CD4-positive, alpha-beta T cell treated with Interleukin-12 subunit alpha and Interleukin-12 subunit beta, for 1 hour (primary cell): ENCODE measurements around the gene APBB1.

Source experiments
- DNase-seq: peaks from one replicate; pipeline ENCODE4 v3.0.0-alpha.2; 2020

APBB1 gene

GRCh38 chr11:6419009-6419631 lies at the start of gene APBB1:
APBB1 (minus strand) TSS chr11:6419094; CDS start chr11:6411347, 7,747 bp downstream.
- peak; percentile 81 for DNase-seq

DNA sequence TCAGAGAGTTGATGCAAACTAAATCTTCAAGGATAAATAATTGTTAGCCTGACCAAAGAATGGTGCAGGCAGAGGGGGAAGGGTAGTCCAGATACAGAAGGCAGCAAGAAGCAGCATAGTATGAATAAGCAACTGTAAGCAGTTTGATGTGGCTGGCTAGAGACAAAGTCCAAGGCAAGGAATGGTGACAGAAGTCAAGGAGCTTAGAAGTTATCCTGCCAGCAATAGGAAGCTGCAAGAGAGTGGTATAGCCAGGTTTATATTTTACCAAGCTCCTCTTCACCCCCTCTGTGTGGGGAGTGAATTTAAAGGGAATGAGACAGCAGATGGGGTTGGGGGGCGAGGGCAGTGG lies 40.2 kb upstream of the APBB1 start:
- DNase-seq: no peak

DNA sequence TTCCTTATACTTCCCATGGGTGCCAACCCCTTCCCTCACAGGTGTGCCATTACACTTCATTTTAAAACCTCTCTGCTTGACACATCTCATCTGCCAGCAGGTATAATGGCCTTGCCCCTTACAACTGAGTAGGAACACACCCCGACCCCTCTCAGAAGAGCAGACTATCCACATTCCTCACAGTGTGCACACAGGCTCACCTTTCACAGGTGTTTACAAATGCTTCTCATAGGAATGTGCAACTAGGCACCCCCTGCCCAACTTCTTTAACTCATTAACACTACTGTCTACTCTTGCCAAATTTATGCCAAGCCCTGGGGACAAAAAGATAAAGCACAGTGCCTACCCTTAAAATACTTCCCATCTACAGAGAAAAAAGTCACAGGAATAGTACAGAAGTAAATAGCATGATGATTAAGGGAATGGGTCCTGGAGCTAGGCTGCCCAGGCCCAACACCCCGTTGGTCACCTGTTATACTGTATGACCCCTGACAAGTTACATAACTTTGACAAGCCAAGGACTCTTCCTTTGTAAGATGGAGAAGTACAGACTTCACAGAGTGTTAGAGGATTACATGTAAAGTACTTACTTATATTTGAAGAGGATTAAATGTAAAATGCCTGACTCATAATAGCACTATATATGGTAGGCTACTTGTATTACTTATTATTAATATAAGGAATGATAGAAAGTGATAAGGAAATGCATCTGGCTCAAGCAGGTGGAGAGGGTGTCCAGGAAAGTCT lies 39.6 kb upstream of the APBB1 start:
- DNase-seq: no peak

DNA sequence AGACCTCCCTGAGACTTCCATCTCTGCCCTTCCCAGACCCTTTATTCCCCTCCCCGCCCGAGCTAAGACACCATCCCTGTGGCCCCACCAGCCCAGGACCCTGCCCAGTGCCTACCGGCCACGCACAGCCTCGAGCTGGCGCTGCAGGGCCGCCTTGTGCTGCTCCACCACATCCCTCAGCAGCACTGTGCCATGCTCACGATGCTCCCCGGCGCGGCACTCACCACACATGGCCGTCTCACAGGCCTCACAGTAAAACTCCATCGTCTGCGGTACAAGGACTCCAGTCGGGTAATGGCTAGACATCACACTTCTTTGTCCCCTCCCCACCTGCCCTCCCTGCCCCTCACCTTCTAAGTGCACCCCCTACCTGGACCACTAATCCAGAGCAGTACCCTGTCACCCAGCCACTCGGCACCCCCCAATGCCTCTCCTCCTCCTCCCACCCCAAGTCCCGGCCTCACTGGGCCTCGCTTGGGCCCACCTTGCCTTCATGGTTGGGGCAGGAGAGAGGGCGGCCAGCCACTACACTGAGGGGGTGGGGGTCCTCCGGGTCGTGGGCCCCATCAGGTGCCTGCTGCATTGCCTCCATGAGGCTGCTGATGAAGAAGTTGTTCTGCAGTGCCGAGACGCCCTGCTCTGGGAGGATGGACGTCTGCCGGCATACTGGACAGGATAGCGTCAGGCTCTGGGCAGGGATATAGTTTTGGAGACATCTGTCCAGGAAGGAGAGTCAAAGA lies 38.9 kb upstream of the APBB1 start:
- DNase-seq: no peak

GRCh38 chr11:6456361-6457073 lies 37.6 kb upstream of the APBB1 start:
- DNase-seq: no peak

- DNase-seq: no peak
These were observed 36.2 kb upstream of the APBB1 start for GRCh38 chr11:6455070-6455469.

GRCh38 chr11:6453152-6453551 lies 34.3 kb upstream of the APBB1 start:
- DNase-seq: no peak

GRCh38 chr11:6452219-6452618 lies 33.3 kb upstream of the APBB1 start:
- DNase-seq: no peak

DNA sequence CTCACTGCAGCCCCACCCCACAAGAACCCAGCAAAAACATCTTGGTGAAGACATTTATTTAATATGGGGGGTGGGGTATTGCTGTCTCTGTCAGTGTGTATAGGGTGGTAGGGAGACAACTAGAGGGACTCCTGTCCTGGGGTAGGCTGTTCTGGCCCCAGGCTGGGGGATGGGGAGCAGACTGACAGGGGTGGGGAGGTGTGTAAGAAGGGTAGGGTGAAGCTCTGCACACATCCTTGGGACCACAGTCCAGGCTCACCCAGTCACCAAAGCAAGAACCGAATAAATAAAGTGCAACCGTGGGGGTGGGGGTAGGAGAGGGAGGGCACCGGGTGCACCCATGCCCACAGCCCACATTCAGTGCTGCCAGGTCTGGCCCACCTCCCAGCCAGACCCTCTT lies 29.7 kb upstream of the APBB1 start:
- no peak for DNase-seq

DNA sequence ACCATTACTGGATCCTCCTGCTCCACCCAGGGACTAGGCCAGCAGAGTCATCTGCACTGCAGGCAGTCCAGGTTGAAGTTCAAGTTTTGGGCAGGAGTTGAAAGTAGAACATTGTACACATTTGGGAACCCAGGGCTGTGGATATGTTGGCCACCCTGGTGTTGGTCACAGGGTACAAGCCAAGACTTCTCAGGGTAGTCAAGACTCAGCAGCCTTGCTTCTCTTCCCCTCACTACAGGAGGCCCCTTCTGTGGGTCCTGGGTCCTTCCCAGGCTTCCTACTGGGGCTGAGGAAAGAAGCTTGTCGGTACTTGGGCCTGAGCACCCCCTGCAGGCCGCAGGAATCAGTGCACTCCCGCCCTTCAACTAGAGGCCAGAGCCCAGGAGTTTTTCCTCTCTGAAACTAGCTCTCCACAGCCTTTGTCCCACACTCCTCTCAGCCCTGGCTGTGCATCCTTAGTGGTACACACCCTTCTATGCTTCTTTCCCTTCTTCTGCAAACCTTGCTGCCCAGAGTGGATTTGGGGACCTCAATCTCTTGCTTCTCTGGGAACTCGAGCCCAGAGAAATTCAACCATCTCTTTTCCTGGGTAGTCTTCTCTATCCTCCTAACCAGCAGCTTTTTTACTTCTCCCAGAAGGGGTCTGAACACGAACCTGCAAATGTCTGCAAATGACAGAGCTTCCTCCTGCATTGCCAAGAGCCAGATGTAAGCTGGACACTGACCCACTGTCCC lies 24.5 kb upstream of the APBB1 start:
- peak; percentile 67 for DNase-seq

DNA sequence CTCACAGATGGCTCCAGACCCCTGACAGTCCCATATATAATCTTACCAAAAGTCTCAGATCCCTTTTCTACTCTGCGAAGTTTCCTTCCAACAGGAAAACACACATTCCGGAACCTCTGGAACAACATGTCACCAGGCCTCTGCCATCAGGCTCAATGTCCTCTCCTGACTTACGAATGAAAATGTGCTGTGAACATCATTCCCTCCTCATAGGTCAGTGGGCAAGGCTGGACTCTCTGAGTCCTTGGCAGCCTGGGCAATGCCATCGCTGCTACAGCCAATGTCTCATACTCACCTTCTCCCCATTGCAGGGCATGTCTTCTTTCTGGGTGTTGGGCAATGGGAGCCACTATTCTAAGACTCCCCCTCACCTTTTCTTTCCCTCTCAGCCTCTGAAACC lies 23.5 kb upstream of the APBB1 start:
- DNase-seq: no peak

DNA sequence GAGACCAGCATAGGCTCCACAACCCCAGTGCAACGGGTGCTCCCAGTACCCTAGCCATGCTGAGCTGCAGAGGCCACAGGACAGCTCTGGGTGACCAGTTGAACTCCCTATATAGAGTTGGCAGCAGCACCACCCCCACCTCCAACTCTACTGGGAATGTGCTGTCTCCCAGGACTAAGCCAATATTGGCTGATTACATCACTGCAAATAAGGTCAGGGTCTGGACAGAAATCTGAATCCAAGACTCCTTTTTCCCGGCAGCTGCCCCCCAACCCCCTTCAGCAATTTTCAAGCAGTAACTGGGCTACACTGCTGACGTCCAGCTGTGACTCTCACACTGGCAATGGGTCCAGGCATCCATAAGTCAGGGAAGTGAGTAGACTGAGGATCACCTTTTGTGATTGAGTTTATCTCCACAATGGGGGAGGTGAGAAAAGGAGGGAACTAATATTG lies 22.0 kb upstream of the APBB1 start, which contains the start of gene HPX:
Gene HPX (minus strand): TSS at position 82 of the 453 bp plus-strand sequence. CDS start 24 bp downstream, at position 58.
- no peak for DNase-seq

GRCh38 chr11:6438979-6439571 lies 20.2 kb upstream of the APBB1 start:
- peak; percentile 51 for DNase-seq

- peak; percentile 15 for DNase-seq
These were observed 19.1 kb upstream of the APBB1 start for GRCh38 chr11:6437993-6438392.

GRCh38 chr11:6437423-6437822 lies 18.5 kb upstream of the APBB1 start:
- DNase-seq: no peak

GRCh38 chr11:6433998-6434660 lies 15.2 kb upstream of the APBB1 start:
- no peak for DNase-seq

DNA sequence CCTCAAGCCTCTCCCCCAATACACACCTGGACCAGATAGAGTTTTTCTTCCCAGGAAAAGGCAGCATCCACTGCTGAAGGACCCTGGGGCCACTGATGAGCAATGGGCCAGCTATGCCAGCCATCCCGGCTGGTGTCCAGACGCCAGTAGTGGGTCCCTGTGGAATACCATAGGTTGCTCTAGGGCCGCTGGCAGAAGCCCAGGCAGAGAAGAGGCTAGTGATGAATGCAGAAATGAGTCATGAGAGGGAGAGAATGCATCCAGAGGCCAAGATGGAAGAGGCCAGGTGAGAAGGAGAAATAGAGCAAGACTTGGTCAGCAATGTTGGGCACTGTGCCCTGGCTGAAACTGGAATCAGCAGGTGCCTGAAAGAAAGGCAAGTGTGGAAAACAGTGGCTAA lies 13.0 kb upstream of the APBB1 start:
- no peak for DNase-seq

GRCh38 chr11:6427516-6427915 lies 8.6 kb upstream of the APBB1 start:
- no peak for DNase-seq

GRCh38 chr11:6420677-6421076 lies 1.8 kb upstream of the APBB1 start:
- DNase-seq: no peak

GRCh38 chr11:6418557-6419008 lies 311 bp downstream of the APBB1 start:
- DNase-seq: peak; percentile 15

DNA sequence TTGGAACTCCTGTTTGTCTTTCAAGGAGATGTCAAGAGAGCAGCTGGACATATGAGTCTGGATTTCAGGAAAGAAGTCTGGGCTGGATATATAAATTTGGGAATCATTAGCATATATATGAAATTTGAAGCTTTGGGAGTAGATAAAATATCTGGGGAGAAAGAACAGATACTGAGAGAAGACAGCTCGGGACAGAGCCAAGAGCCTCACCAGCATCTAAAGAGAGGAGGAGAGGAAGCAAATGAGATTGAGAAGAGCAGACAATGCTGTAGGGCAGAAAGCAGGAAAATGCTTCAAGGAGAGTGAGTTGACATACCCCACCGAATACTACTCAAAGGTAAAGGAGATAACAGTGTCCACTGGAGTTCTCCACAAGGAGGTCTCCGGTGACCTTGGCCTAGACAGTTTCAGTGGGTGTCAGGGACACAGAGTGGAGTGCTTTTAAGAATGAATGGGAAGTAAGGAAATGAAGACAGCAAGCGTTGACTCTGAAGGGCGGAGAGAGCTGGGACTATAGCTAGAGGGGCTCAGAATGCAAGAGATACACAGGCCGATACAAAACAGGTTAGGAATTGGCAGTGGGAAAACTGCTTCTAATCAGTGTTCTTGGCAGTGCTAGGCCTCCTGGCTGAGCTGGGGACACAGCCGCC lies 862 bp downstream of the APBB1 start:
- no peak for DNase-seq
